SK-N-SH (cell line): ENCODE data around the gene VPS9D1.
"Not testable (repeated sequence)": the region's sequence is repeated elsewhere in the genome, so short reads cannot be mapped to it uniquely, and the experiment has no call there.

Experiments used
- CHD2 ChIP-seq: fragments of 150-350 bp; IDR thresholded peaks from 2 replicates; pipeline ENCODE4 v1.6.1; 2018; ENCODE audit warnings: low read length; ENCODE audit not compliant: partially characterized antibody
- EZH2phosphoT487 ChIP-seq: fragments of 200-600 bp; sonication (generic); IDR thresholded peaks from 2 replicates; pipeline ENCODE4 v1.6.1; 2017; ENCODE audit warnings: low read depth, mixed run types, mild to moderate bottlenecking, antibody characterized with exemption, moderate library complexity, borderline replicate concordance
- PBX3 ChIP-seq: IDR thresholded peaks from 2 replicates; pipeline ENCODE4; 2012
- TF ChIP-seq, protein P1 (sequence below): fragments of 200-600 bp; sonication (generic); IDR thresholded peaks from 2 replicates; pipeline ENCODE4 v1.6.1; 2017; ENCODE audit warnings: antibody characterized with exemption, mild to moderate bottlenecking, moderate library complexity

- TF ChIP-seq CHD2, EZH2phosphoT487, PBX3: not testable (repeated sequence)
- TF ChIP-seq, protein P1, sequence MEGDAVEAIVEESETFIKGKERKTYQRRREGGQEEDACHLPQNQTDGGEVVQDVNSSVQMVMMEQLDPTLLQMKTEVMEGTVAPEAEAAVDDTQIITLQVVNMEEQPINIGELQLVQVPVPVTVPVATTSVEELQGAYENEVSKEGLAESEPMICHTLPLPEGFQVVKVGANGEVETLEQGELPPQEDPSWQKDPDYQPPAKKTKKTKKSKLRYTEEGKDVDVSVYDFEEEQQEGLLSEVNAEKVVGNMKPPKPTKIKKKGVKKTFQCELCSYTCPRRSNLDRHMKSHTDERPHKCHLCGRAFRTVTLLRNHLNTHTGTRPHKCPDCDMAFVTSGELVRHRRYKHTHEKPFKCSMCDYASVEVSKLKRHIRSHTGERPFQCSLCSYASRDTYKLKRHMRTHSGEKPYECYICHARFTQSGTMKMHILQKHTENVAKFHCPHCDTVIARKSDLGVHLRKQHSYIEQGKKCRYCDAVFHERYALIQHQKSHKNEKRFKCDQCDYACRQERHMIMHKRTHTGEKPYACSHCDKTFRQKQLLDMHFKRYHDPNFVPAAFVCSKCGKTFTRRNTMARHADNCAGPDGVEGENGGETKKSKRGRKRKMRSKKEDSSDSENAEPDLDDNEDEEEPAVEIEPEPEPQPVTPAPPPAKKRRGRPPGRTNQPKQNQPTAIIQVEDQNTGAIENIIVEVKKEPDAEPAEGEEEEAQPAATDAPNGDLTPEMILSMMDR: not testable (repeated sequence)
Observed at GRCh38 chr16:89664238-89664637, 56.5 kb downstream of the VPS9D1 start.
